ENCODE measurements around the gene ZNF574.
"Not testable (repeated sequence)": the region's sequence is repeated elsewhere in the genome, so short reads cannot be mapped to it uniquely, and the experiment has no call there.

Gene ZNF574

DNA sequence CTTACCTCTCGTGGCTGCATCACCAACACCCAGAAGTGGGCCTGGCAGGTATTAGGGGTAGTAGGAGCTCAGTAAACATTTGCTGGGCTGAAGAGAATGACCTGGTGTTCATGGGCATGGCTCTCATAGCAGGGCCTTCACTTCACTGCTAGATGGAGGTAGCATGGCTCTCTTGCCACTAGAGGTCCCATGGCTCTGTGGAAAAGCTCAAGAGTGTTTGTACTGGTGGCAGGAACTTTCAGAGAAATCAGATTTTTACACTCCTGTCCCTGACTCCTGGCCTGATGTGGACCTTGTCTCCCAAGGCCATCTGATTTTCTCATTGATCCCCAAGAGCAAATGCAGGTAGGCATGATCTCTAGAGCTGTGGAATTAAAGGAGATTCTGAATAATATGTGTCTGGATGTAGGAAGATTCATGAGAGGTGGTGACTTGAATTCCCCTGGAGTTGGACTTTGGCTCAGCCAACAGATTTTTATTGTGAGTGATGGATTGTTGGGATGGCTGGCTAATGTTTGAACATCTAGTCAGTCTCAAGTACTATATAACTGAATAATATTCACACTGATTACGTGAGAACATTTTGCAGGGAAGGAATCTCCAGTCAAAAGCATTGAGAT lies 5.7 kb downstream of the ZNF574 start:
- no peak for DNase-seq

DNA sequence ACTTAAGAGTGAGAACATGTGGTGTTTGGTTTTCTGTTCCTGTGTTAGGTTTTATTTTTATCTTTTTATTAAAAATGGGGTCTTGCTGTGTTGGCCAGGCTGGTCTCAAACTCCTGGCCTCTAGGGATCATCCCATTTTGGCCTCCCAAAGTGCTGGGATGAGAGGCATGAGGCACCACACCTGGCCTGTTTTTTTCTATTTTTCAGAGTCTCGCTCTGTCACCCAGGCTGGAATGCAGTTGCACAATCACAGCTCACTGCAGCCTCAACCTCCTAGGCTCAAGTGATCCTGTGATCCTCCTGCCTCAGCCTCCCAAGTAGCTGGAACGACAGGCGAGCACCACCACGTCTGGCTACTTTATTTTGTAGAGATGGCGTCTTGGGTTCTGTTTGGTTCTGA lies 7.6 kb downstream of the ZNF574 start:
- no peak for DNase-seq

DNA sequence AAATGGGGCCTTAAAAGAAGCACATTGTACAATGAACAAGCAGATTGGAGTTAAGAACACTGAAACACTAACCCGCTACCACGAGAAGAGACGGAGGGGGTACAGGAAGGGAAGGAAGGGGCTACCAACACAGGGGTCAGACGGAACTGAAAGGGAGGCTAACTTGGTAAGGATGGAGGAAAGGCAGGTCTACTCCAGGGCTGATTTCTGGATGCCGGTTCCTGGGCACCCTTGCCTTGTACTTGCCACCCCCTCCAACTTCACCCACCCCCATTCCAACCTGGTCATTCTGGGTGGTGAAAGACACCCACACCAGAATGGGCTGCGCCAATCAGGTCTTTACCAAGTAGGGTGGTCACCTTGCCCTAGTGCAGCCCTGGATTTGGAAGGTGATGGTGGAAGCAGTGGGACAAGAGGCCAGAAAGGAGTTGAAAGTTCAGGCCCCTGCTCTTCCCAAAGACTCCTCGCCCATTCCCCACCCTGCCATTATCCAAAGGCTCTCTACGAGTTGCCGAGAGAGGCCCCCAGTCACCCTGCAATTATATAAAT lies 10.3 kb downstream of the ZNF574 start:
- no peak for DNase-seq

DNA sequence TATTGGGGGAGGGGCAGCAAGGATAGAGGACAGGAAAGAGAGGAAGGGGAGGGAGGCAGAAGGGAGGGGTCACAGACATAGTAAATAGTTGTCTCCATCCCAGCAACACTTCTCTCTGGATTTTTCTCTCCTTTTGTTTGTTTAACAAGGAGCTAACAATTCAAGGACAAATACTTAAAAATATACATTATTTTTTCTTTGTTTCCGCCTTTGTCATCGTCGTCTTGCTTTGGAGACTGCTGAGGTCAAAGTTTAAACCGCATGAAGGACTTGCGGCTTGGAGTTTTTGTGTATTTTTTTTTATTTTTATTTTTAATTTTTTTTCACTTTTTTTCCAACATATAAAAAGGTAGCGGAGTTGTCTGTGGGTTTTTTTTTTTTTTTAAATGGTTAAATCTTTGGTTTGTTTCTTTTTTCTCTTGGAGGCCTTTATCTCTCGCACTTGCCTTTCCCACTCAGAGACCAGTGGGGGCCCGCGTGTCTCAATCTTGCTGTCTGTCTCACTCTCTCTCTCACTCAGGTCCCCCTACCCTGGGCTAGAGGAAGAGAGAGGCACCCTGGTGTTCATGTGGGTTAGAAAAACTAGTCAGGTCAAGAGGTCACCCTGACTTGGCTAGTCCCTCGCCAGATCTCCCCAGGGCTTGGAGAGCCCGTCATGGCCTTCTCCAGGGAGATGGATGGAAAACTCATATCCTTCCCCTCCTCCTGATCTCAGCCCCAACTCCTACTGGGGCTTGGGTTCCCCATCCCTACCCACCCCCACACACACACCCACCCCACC lies 11.0 kb downstream of the ZNF574 start:
- no peak for DNase-seq

DNA sequence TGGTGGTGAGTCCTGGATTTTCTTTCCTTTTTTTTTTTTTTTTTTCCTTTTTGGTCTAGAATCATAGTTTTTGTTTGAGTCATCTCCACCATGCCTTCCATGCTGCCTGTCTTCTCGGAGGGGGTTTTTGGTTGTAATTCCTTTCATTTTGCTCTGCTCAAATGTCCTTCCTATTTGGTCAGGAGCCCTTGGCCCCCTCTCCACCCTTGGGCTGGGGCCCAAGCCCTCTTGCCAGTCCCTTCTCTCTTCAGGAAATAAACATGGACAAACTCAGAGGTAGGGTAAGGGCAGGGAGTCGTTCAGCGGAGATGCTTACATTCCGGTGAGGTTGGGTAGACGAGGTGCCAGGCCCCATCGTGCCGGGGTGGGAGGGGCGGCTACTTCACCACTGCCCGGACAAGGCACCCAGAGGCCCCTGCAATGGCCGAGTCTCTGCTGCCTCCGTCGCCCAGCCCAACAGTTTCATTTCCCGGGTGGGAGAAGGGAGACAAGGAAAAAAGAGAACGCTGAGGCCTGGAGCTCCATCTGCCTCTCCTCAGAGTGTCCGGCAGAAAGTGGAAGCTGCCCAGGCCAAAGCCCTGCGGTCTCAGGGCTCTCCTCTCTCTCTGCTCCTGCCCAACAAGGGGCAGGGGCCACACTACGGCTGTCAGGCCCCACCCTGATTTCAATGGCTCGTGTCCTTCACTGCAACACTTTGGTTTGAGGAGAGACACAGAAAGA lies 12.7 kb downstream of the ZNF574 start:
- DNase-seq: no peak

DNA sequence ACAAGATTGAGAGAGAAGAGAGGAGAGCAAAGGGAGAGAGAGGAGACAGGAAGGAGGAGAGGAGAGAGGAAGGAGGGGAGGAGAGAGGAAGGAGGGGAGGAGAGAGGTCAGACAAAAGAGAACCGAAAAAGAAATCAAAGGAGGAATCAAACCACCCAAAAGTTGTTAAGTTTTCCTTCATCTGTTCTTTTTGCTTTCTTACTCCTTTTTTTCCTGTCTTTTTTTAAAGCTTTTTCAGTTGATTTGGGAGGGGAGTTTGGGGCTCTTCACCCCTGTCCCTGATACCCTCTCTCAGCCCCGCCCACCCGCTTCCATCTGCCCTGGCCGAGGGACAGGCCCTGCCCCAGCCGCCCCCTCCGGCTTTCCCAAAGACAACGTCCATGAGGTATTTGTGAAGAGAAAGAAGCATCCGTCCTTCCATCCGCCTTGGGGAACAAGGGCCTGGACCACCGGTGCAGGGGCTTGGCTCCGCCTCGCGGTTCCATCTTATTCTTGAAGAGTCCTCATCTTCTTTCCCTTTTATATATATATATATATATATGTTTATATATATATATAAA lies 13.3 kb downstream of the ZNF574 start:
- no peak for DNase-seq

DNA sequence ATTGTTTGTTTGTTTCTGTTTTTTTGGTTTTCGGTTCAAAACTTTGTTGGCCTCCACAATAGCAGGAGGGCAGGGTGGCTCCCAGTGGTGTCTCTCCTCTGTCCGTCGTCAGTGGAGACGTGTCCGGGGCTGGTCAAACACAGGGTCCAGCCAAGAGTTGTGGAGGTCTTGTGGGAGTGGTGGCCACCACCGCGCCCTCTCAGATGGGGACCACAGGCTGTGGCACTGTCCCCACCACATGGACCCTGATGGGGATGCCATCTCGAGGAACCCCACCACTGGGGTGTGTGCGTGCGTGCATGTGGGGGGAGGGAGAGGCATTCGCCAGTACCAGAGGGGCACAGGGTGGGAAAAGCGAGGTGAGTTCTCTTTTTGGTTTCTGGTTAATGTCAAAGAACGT lies 13.8 kb downstream of the ZNF574 start:
- no peak for DNase-seq

DNA sequence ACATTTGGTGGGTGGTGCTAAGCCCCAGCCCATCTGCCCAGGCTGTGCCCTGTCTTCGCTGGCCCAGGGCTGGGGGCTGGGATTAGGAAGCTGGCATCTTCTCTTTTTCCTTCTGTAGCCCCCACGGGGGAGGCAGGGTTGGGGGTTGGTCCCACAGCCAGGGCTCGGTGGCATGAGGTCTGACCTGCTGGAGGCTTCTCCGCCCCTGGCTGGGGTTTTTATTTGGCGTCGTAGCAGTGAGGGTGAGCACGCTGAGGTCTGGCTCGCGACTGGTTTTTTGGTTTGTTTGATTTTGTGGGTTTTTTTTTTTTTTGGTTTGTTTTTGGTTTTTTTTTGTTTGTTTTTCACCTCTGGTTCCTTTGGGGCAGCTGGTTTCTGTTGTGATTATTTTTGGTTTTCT lies 14.7 kb downstream of the ZNF574 start:
- DNase-seq: no peak

DNA sequence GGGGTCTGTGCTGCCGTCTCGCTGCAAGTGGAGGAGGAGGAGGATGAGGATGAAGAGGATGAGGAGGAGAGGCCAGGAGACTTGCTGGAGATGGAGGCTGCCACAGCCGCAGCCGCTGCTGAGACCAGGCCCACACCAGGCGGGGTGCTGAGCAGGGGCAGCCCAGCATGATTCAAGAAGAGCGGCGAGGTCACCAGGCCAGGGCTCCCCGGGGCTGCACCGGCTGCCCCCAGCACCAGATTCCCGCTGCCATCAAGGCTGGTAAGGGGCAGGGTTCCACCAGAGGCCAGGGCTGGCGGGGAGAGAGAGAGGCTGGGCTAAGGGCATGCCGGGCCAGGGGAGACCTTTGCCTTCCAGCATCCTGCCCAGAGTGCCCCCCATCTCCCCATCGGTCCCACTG lies 15.3 kb downstream of the ZNF574 start:
- no peak for DNase-seq

DNA sequence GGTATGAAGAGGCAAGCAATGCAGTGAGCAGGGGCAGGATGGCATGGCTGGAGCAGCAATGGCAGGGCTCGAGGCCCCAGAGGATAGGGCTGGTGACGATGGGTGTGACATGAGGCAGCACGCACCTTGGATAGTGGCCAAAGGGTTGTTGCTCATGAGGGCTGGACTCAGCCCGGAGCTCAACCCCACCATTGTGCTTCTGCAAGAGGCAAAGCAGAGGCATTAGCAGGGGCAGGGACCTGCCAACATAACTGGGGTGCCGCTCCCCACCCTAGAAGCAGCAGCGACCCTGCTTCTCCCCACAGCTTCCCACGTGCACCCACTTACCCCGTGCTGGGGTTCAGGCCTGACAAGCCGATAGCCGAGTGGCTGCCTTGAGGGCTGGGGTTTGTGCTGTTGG lies 15.8 kb downstream of the ZNF574 start:
- no peak for DNase-seq

DNA sequence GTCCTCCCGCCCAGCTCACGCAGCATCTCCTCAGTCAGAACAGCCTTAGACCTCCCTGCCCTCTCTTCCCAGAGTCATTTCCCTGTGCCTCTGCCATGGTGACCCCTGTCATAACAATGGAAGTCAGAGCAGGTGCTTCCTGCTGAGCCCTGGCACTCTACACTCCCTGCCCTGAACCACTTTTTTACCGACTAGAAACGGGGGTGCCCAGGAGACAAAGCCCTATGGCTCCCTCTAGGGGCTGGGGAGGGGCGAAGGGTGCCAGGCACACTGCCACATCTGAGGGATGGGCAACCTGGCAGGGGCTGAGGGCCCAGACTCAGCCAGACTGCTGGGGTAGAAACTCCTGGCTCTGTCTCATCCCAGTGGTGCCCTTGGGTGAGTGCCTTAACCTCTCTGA lies 16.4 kb downstream of the ZNF574 start:
- DNase-seq: peak; percentile 65

DNA sequence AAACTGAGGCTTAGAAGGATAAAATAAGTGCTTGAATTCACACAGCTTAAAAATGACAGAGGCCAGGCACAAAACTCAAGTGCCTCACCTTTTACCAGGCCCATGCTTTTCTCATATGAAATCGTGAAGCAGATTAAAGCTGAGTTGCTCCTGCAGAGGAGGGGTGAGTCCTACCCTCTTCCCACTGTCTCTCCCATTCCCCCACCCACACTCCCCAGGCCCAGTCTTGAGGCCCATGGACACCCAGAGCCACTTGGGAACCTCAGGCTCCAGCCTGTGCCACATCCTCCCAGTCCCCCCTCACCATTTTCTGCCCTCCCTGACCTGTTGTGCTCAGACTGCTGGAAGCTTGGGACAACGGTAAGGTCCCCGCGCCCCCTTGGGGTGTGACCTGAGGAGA lies 17.5 kb downstream of the ZNF574 start:
- DNase-seq: no peak

DNA sequence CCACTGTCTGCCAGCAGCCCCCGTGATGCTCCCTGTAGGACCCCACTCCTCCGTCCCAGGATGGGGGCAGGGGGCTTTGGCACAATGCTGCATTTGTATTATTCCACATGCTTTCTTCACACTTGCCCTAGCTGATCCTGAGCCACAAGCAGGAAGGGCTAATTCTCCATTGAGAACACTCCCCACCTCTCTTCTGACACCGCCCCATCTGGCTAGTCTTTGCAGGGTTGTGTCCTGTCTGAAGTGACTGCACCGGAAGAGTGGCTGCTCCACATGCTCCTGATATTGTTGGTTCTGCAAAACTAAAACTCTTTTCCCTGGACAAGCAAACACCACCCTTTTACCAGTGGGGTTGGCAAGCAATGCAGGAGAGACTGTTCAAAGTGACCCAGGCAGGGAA lies 18.0 kb downstream of the ZNF574 start:
- no peak for DNase-seq

DNA sequence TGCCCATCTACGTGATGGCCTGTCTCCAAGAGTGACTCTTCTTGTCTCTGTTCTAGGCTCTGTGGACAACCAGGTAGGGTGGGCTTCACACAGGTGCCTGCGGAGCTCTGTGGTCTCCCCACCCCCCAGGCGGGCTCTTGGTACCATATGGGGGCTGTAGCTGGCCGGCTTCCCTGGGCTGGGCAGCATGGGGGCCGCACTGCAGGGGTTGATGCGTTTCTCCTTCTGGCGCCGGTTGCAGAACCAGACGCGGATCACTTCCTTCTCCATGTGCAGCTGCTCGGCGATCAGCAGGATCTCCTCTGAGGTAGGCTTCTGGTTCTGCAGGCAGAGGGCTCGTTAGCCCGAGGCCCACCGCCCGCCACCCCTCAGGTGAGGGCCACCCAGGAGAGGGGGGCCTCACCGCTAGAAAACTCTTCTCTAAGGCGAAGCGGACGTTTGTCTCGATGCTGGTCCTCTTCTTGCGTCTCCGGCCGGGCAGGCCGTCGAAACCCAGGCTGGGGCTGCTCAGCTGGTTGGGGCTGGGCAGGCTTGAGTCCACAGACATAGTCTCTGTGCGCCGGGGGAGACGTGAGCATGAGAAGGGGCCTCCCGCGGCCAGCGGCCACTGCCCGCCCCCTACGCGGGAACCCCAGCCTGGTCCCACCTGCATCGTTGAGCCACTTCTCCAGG lies 19.3 kb downstream of the ZNF574 start:
- DNase-seq: no peak

DNA sequence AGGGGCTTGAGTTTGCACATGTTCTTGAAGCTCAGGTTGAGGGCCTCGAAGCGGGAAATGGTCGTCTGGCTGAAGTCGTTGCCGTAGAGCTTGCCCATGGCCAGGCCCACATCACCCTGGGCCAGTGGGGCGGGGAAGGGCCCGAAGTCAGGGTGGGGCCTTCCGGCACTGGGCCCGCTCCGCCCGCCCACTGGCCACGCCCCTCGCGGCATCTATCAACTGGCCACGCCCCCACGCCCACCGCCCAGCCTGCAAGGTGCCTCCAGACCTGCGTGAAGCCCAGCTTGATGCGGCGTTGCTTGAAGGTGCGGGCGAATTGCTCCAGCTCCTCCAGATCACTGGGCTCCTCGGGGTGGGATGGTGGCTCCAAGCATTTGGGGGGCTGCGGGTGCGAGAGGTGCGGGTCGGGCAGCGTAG lies 19.9 kb downstream of the ZNF574 start:
- no peak for DNase-seq

DNA sequence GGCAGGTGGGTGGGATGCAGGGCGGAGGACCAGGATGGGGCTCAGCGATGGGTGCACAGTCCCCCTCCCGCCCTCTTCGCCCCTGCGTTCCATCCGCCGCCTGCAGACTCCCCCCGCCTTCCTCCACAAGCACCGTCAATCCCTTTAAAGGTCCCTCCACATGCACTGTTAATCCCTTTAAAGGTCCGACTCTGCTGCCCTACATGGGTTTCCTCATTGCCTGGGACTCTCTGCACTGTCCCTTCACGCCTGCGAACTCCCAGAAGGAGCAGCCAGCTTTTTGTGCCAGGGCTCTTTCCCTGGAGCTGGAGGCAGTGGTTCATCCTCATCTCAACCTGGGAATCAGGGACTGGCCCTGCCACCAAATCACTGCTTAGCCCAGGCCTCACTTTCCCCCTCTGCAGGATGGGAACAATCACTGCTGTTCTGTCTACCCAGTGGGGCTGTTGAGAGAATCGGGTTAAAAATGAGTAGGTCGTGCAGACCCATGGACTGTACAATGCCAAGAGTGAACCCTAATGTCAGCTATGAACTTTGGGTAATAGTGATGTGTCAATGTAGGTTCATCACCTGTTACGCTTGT lies 20.4 kb downstream of the ZNF574 start:
- no peak for DNase-seq

DNA sequence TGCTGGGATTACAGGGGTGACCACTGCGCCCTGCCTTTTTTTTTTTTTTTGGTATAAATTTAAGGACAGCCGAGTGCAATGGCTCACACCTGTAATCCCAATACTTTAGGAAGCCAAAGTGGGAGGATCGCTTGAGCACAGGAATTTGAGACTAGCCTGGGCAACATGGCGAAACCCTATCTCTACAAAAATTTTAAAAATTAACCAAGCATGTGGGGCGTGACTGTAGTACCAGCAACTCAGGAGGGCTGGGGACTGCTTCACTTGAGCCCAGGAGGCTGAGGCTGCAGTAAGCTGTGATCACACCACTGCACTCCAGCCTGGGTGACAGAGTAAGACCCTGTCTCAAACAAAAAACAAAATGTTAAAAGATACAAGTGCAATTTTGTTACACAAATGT lies 21.5 kb downstream of the ZNF574 start:
- DNase-seq: no peak

DNA sequence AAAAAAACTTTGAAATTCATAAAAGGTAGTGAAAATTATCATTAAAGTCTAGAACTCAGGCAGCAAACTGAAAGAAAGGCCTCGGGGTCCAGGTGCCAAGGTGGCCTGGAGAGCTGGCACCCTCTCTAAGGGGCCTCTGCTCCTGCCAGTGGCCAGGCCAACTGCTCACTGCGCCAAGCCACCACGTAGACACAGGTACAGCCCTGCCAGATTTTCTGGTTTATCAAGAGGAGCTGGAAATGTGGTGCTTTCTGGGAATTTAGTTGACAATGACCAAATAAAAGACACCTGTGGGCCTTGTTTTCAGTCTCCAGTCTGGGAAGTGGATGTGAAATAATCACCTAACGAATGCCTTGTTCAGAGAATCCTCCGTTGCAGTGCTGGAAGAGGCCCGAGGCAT lies 22.8 kb downstream of the ZNF574 start:
- DNase-seq: no peak

DNA sequence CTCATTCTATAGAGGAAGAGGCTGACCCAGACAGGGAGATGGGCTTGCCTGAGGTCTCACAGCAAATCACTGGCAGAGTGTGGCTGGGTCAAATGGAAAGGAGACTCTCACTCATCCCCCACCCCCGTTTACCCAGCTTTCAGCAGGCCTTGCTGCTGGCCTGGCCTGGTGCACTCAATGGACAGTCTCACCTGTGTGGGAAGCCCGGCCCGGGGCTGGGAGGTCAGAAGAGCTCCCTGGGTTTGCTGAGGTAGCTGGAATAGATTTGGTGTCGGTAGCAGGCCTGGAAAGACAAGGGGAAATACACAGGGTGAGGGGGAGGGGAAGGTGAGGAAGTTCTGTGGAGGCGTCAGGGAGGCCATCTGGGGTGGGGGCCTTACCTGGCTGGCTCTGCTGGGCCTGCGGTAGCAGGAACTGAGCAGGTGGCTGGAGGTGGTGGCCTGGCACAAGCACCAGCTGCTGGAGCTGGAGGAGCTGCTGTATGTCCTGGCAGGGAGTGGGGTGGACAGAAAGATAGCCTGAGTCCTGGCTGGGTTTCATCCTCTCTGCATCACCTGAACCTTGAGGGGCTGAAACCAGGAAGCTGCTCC lies 23.5 kb downstream of the ZNF574 start:
- DNase-seq: no peak

DNA sequence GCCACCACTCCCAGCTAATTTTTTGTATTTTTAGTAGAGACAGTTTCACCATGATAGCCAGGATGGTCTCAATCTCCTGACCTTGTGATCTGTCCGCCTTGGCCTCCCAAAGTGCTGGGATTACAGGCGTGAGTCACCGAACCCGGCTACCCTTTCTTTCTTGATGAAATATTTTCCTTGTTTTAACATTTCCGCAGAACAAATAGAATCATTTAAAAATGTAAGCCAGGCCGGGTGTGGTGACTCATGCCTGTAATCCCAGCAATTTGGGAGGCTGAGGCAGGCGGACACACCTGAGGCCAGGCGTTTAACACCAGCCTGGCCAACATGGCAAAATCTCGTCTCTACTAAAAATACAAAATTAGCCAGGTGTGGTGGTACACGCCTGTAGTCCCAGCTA lies 24.3 kb downstream of the ZNF574 start:
- not testable (repeated sequence) for DNase-seq

DNA sequence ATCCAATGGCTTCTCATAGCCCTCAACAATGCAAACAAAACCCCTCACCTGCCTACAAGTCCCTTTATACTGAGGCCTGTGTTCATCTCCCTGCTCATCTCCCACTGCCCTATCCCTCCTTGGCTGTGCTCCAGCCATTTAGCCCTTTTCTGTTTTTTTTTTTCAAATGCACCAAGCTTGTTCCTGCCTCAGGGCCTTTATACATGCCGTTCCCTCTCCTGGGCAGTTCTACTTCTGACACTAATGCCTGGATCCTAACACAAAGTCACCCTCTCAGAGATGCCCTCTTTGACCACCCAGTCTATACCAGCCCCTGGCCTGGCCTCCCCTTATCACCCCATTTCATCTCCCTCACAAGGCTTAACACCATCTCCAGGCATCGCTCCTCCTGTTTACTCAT lies 26.9 kb downstream of the ZNF574 start:
- DNase-seq: no peak

DNA sequence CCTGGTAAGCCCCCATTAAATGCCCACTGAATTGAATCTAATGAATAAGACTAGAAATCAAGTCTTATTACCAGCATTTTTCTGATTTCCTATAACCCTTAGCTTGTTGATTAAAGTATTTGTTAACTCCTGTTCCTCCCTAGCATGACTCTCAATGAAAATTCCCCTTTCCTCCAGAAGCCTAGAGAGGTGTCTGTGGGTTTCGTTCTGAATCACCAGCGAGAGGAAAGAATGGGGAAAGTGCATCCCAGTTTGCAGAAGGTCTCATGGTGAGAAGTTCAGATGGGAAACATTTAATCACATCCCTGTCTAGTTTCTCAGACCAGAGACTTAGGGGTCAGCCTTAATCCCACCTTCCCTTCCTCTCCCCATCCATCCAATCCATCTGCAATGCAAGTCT lies 29.4 kb downstream of the ZNF574 start:
- DNase-seq: no peak
